HG02981 (cell line): ENCODE results near the gene CST3.
"Not testable (repeated sequence)": the region's sequence is repeated elsewhere in the genome, so short reads cannot be mapped to it uniquely, and the experiment has no call there.

Source experiments
- ATAC-seq: cut with Tn5 transposase; IDR thresholded peaks from one replicate; pipeline ENCODE4 v1.9.1; 2021; ENCODE audit warnings: mild to moderate bottlenecking, moderate library complexity; ENCODE audit not compliant: unreplicated experiment

The CST3 gene

DNA sequence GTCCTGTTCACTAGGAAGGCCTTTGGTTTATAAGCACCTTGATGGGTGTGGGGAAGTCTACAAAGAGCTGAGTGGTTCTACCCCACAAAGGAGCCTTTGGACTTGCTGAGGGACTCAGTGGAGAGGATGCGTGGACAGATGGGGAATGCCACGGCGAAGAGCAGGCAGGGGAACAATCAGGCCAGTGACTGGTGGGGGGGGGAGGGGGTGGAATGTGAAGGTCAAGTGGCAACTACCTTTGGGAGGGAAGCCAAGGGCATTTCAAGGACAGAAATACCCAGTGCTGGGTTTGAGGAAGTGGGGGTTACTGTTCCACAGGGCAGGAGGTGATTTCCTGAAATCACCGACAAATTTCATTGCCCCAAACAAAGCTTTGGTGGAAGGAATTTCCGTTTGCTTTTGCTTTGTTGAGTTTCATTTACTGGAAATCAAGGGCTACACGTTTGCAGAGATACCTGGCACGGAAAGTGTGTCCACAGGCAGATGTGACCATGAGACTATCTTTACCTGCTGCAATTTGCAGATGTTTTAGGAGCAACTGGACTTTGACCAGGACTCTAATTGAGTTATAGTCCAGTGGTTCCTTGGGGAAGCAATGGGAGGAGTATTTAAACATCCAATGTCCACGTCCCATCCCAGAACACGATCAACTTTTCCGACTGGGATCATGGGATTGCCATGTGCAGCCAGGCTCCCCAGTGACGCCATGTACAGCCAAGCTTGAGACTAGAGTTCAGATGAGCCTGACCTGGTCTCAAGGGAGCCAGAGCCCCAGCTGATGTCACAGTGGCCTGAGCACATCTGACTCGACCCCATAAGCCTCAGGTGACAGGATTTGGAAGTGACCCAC lies 8.0 kb downstream of the CST3 start:
- no peak for ATAC-seq

GRCh38 chr20:23629017-23629541 lies 8.7 kb downstream of the CST3 start:
- no peak for ATAC-seq

DNA sequence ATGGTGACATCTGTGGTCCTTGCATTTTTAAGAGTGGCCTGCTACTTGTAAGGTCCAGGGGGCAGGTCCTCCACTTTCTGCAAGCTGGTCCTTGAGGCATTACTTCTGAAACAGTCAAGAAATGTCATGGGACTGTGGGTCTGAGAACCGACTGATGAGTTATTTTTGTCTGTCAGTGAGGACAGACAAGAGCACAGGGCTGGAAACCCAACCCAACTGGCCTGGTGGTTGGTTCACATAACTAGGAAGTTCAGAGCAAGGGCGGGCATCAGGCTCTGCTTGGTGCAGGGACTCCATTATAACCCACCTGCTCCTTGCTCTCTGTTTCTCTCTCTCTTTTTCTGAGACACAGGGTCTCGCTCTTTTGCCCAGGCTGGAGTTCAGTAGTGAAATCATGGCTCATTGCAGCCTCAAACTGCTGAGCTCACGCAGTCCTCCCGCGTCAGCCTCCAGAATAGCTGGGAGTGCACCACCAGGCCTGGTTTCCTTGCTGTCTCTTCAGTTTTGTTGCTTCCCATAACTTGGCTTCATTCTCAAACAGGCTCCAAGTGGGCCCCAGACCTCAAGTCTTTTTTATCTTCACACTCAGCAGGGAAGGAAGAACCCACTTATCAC lies 9.2 kb downstream of the CST3 start:
- no peak for ATAC-seq

DNA sequence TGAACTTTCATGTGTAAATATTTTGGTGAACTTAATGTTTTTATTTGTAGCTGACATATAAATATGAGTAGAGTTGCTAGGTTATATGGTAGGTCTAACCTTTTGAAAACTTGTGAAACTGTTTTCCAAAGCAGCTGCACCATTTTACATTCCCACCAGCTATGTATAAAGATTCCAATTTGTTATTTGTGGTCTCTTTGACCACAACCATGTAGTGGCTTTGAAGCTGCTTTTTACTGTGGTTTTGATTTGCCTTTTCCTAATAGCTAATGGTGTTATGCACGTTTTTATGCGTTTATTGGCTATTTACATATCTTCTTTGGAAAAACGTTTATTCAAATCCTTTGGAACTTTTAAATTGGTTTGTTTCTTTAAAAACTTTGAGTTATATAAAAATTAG lies 10.3 kb downstream of the CST3 start:
- no peak for ATAC-seq

DNA sequence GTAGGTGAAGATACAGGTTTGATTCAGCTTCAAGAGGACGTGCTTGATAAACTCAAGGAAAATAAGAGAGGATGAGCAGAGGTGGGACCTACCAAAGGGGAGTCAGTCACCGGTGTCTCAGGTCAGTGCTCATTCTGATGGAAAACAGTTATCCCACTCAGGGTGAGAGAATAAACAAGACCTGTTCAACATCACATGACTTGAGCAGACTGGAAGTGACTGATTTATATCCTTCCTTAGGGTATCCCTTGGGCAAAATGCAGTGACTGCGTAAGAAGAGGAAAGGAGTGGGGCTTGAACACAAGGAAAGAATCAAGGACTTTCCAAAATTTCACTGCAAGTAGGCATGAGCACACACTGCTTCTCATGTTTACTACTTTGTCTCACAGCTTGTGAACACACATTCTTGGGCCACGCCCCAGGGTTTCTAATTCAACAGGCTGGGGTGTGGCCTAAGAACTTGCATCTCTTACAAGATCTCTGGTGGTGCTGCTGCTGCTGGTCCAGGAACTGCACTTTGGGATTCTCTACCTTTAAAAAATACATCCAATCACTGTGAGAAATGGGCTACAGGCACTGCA lies 11.6 kb downstream of the CST3 start:
- ATAC-seq = no peak

- no peak for ATAC-seq
These were observed 12.4 kb downstream of the CST3 start for GRCh38 chr20:23625236-23625964.

- ATAC-seq = no peak
These were observed 13.4 kb downstream of the CST3 start for GRCh38 chr20:23624324-23624691.

GRCh38 chr20:23623666-23624323 lies 14.0 kb downstream of the CST3 start:
- no peak for ATAC-seq

DNA sequence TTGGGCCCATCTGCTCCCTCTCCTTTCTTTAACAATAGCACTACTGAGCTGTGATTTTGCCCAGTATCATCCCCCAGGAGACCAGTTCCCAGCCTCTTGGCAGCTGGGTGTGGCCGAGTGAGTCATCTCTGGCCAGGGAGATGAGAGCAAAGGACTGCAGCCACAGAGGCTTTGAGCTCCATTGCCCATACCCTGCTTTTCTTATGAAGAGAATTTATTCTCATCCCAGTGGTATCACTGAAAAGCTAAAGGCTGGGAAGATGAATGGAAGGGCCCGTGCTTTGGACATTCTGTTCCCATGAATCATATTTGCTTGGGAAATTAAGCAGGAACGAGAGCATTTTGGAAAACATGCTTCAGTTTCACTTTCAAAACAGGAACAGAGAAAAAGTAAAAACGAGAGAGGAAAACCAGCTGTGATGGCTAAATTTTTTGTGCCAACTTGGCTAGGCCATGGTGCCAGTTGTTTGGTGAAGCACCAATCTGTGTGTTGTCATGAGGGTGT lies 14.9 kb downstream of the CST3 start:
- ATAC-seq = peak; percentile 62

DNA sequence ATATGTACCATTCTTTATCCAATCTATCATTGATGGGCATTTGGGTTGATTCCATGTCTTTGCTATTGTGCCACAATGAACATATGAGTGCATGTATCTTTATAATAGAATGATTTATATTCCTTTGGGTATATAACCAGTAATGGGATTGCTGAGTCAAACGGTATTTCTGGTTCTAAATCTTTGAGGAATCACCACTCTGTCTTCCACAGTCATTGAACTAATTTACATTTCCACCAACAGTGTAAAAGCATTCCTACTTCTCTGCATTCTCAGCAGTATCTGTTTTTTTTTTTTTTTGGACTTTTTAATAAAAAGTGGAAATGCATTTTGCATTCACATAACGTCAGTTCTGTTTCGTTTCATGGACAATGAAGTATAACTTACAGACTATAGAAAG lies 15.4 kb downstream of the CST3 start:
- ATAC-seq = not testable (repeated sequence)

DNA sequence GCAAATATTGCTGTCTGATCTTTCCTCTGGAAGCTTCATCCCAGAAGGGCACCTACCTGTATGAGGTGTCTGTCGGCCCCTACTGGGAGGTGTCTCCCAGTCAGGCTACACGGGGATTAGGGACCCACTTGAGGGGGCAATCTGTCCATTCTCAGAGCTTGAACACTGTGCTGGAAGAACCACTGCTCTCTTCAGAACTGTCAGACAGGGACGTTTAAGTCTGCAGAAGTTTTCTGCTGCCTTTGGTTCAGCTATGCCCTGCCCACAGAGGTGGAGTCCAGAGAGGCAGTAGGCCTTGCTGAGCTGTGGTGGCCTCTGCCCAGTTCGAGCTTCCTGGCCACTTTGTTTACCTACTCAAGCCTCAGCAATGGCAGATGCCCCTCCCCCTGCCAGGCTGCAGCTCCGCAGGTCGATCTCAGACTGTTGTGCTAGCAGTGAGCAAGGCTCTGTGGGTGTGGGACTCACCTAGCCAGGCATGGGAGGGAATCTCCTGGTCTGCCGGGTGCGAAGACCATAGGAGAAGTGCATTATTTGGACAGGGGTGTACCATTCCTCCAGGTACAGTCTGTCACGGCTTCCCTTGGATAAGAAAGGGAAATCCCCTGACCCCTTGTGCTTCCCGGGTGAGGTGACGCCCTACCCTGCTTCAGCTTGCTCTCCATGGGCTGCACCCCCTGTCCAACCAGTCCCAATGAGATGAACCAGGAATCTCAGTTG lies 16.9 kb downstream of the CST3 start:
- ATAC-seq = not testable (repeated sequence)

DNA sequence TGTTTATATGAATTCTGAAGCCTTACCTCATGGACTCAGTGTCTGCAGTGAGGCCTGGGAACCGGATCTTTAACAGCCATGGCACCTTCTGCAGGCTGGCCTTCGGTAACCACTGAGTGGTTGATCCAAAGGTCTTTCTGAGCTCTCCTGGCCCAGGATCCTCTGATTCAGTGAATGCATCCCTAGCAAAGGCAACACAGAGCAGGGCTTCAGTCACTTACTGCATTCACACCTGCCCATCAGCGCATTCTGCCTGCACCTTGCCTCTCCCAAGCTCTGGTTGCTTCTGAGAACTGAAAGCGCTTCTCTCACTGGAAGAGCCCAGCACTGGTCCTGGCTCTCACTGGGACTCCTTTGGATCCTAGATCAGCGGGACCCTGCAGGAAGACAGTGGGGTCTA lies 23.6 kb downstream of the CST3 start:
- no peak for ATAC-seq

GRCh38 chr20:23613676-23614075 lies 24.1 kb downstream of the CST3 start:
- no peak for ATAC-seq

DNA sequence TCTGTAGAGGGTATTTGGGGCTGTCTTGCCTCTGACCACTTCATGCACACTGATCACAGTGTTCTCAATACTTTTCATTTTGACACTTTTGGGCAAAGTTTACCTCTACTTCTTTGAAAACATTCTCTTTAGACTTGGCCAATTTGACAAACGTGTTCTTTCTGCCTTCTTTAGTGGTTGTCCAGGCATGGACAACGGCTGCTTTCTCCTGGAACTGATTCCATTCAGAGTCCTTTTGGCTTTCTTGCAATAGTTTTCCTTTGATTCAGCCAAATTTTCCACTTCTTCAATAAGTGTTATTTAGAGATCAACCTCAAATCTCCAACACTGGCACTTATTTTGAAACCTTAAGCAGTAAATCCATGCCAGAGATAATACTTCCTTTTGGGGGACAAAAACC lies 25.4 kb downstream of the CST3 start:
- ATAC-seq = no peak

DNA sequence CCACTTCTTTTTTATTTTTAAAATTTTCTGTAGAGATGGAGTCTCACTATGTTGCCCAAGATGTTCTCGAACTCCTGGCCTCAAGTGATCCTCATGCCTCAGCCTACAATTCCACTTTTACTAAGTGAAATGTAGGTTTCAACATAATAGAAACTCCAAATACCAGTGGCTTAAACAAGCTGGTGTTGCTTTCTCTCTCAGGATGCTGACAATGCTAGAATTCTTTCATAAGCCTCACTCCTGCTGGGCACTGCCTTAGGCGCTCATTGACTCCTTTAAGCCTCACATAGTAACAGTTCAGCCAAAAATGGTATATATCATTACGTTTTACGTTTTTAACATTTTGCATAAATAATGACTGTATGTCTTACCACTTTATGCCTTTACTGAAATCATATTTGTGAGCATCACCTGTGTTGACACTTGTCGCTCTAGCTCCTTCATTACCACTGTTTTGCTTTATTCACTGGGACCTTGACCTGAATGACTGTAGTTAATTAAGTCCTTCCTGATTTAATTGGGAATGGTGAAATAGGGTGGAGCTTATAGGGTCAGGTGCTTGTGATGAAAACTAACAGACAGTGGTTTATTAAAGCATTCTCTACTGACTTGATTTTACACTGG lies 28.2 kb downstream of the CST3 start:
- no peak for ATAC-seq

DNA sequence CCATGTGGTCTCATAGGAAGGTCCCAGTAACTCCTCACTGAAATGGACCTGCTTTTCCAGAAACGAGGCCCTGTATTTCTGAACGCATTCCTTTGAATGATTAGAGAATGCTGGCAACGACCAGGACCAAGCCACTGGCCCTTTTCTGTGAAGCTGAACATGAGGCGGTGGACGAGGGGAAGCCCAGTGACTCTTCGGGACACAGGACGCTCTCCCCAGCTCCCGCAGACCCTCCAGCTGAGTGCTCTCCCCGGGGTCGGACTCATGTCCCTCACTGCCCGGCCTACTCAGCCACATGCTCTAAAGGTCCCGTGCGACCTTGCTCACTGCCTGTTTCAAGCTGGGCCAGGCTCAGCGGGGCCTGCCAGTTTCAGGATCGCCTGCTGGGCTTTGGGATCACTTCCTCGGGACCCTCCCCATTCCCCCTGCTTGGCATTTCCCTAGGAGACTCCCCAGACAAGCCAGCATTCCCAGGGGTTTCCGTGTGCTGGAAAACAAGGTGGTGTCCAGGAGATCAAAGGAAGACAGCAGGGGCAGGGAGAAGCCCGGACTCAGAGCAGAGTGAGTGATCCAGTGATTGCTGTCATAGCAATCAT lies 29.4 kb downstream of the CST3 start:
- ATAC-seq = no peak

- no peak for ATAC-seq
These were observed 30.1 kb downstream of the CST3 start for GRCh38 chr20:23607497-23608245.

GRCh38 chr20:23606652-23607049 lies 31.1 kb downstream of the CST3 start:
- ATAC-seq = peak; percentile 79
